OCI-LY1 (cell line): ENCODE measurements around the gene CCDC85C.

Experiments
- H2AFZ ChIP-seq: fragments of 200-600 bp; sonication (generic), shearing (Covaris generic); 2 replicates; pipeline ENCODE4 v1.6.0; 2014; ENCODE audit warnings: antibody characterized with exemption, mild to moderate bottlenecking, low read length
- H3F3A ChIP-seq: fragments of 200-600 bp; sonication (generic), shearing (Covaris generic); 2 replicates; pipeline ENCODE4 v1.6.0; 2014; ENCODE audit warnings: mild to moderate bottlenecking, antibody characterized with exemption, low read length, moderate library complexity; ENCODE audit not compliant: insufficient read depth
- H3K27ac ChIP-seq: fragments of 200-600 bp; sonication (generic); 2 replicates; pipeline ENCODE4 v1.5.1; 2014; ENCODE audit warnings: low read length, mixed run types, mild to moderate bottlenecking, low read depth; ENCODE audit not compliant: poor library complexity, severe bottlenecking
- H3K27me3 ChIP-seq: fragments of 200-600 bp; sonication (generic); 2 replicates; pipeline ENCODE4 v1.6.0; 2014; ENCODE audit warnings: antibody characterized with exemption, mild to moderate bottlenecking, low read length, moderate library complexity; ENCODE audit not compliant: insufficient read depth
- H3K36me3 ChIP-seq: fragments of 200-600 bp; sonication (generic); 2 replicates; pipeline ENCODE4 v1.6.1; 2014; ENCODE audit warnings: mild to moderate bottlenecking, antibody characterized with exemption, low read length, moderate library complexity, mixed read lengths; ENCODE audit not compliant: insufficient read depth
- H3K4me1 ChIP-seq: fragments of 200-600 bp; sonication (generic); 2 replicates; pipeline ENCODE4 v1.5.1; 2014; ENCODE audit warnings: mild to moderate bottlenecking, low read length, moderate library complexity; ENCODE audit not compliant: insufficient read depth, severe bottlenecking
- H3K4me2 ChIP-seq: fragments of 200-600 bp; sonication (generic), shearing (Covaris generic); 2 replicates; pipeline ENCODE4 v1.6.1; 2014; ENCODE audit warnings: low read length
- H3K4me3 ChIP-seq: fragments of 200-600 bp; sonication (generic); 2 replicates; pipeline ENCODE4 v1.5.1; 2014; ENCODE audit warnings: low read length, low read depth, mild to moderate bottlenecking, mixed read lengths; ENCODE audit not compliant: poor library complexity, severe bottlenecking
- H3K79me2 ChIP-seq: fragments of 200-600 bp; shearing (Covaris generic); 2 replicates; pipeline ENCODE4 v1.6.1; 2016; ENCODE audit warnings: mixed run types, low read length, mixed read lengths; ENCODE audit not compliant: insufficient read depth
- H3K9ac ChIP-seq: fragments of 200-600 bp; sonication (generic), shearing (Covaris generic); 2 replicates; pipeline ENCODE4 v1.6.1; 2014; ENCODE audit warnings: mild to moderate bottlenecking, low read length, mixed read lengths
- H3K9me2 ChIP-seq: fragments of 200-600 bp; sonication (generic), shearing (Covaris generic); 2 replicates; pipeline ENCODE4 v1.6.1; 2014; ENCODE audit warnings: low read depth, mild to moderate bottlenecking, low read length, mixed read lengths
- H3K9me3 ChIP-seq: fragments of 200-600 bp; shearing (Covaris generic); 2 replicates; pipeline ENCODE4 v1.6.1; 2014; ENCODE audit warnings: low read length, mixed read lengths
- H4K20me1 ChIP-seq: fragments of 200-600 bp; sonication (generic), shearing (Covaris generic); 2 replicates; pipeline ENCODE4 v1.6.0; 2016; ENCODE audit warnings: mild to moderate bottlenecking, low read length; ENCODE audit not compliant: insufficient read depth
- EZH2 ChIP-seq: fragments of 200-600 bp; sonication (generic), shearing (Covaris generic); IDR thresholded peaks from 2 replicates; pipeline ENCODE4 v1.8.0; 2017; ENCODE audit warnings: borderline replicate concordance, mixed run types, mild to moderate bottlenecking, antibody characterized with exemption, low read length, moderate library complexity, mixed read lengths
- TF ChIP-seq, protein P1 (sequence below): fragments of 200-600 bp; sonication (generic), shearing (Covaris generic); IDR thresholded peaks from 2 replicates; pipeline ENCODE4 v1.5.1; 2017; ENCODE audit warnings: mild to moderate bottlenecking, antibody characterized with exemption, low read length, moderate library complexity, mixed read lengths

CCDC85C gene

GRCh38 chr14:99527026-99527425, 77.0 kb downstream of the CCDC85C start:
- H3K9me2 ChIP-seq, result no peaks in the 10 kb centered on the region
- TF ChIP-seq EZH2, result no peak
- no peaks in the 10 kb centered on the region for H4K20me1 ChIP-seq
- no peak overlapping the region for H3K4me2 ChIP-seq
- H3K79me2 ChIP-seq, result no peaks in the 10 kb centered on the region
- no peaks in the 10 kb centered on the region for H3K4me1 ChIP-seq
- 0 out of 2 replicates have a peak, but pooled peaks cover 3% of the 10 kb centered on the region for H3K27me3 ChIP-seq
- H3K9ac ChIP-seq, result no peak overlapping the region
- H3K9me3 ChIP-seq, result no peaks in the 10 kb centered on the region
- H2AFZ ChIP-seq, result no peak overlapping the region
- no peaks in the 10 kb centered on the region for H3F3A ChIP-seq
- no peak overlapping the region for H3K27ac ChIP-seq
- no peak overlapping the region for H3K4me3 ChIP-seq
- H3K36me3 ChIP-seq, result no peaks in the 10 kb centered on the region

DNA sequence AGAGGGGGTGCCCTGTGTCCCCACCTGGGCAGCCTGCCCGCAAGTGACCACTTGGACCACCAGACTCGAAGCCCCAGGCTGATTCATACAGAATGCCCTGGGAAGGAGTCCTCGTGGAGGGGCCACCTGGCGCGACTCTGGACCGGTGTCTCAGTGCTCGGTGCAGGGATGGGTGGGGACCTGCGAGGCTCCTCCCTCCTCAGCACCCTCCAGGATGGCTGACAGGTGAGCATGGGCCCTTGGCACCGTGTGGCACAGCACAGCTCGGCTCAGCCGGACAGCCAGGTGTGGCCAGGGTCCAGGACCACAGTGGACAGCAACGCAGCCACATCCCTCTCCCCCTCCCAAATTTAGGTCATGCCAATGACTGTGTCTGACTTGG, 78.3 kb downstream of the CCDC85C start:
- H3K27ac ChIP-seq, result no peak overlapping the region
- no peak overlapping the region for H3K9ac ChIP-seq
- H3K4me2 ChIP-seq, result no peak overlapping the region
- H3K4me3 ChIP-seq, result no peak overlapping the region
- 0 out of 2 replicates have a peak, but pooled peaks cover 3% of the 10 kb centered on the region for H3K27me3 ChIP-seq
- no peak overlapping the region for H2AFZ ChIP-seq
- no peaks in the 10 kb centered on the region for H3K4me1 ChIP-seq
- H3K9me3 ChIP-seq, result no peaks in the 10 kb centered on the region
- no peaks in the 10 kb centered on the region for H3K9me2 ChIP-seq
- TF ChIP-seq, protein P1, sequence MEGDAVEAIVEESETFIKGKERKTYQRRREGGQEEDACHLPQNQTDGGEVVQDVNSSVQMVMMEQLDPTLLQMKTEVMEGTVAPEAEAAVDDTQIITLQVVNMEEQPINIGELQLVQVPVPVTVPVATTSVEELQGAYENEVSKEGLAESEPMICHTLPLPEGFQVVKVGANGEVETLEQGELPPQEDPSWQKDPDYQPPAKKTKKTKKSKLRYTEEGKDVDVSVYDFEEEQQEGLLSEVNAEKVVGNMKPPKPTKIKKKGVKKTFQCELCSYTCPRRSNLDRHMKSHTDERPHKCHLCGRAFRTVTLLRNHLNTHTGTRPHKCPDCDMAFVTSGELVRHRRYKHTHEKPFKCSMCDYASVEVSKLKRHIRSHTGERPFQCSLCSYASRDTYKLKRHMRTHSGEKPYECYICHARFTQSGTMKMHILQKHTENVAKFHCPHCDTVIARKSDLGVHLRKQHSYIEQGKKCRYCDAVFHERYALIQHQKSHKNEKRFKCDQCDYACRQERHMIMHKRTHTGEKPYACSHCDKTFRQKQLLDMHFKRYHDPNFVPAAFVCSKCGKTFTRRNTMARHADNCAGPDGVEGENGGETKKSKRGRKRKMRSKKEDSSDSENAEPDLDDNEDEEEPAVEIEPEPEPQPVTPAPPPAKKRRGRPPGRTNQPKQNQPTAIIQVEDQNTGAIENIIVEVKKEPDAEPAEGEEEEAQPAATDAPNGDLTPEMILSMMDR, result no peak
- TF ChIP-seq EZH2, result no peak
- no peaks in the 10 kb centered on the region for H4K20me1 ChIP-seq
- H3K36me3 ChIP-seq, result no peaks in the 10 kb centered on the region
- no peaks in the 10 kb centered on the region for H3F3A ChIP-seq
- no peaks in the 10 kb centered on the region for H3K79me2 ChIP-seq

- Histone ChIP-seq H3F3A (no peaks in the 10 kb centered on the region), H3K9me2 (no peaks in the 10 kb centered on the region), H3K27me3 (0 out of 2 replicates have a peak, but pooled peaks cover 3% of the 10 kb centered on the region), H3K9ac (no peak overlapping the region), H3K4me2 (no peak overlapping the region), H3K4me3 (no peak overlapping the region), H4K20me1 (no peaks in the 10 kb centered on the region), H3K9me3 (no peaks in the 10 kb centered on the region), H2AFZ (no peak overlapping the region), H3K27ac (no peak overlapping the region), H3K36me3 (no peaks in the 10 kb centered on the region), H3K79me2 (no peaks in the 10 kb centered on the region), H3K4me1 (no peaks in the 10 kb centered on the region)
- TF ChIP-seq EZH2, result no peak
- TF ChIP-seq, protein P1, result no peak
These were observed 79.0 kb downstream of the CCDC85C start for GRCh38 chr14:99524804-99525698.
